Neural cell (in vitro differentiated cells): ENCODE measurements around the gene ARL3. TPM values are rescaled to one million over a fixed set of nuclear protein-coding genes. Genes with fewer than 3 reads are reported as not detected.
"Not testable (repeated sequence)": the region's sequence is repeated elsewhere in the genome, so short reads cannot be mapped to it uniquely, and the experiment has no call there.

ENCODE experiments used
- H2AFZ ChIP-seq: fragments of 200-600, 300-800 bp; sonication (generic), shearing (Covaris generic); 2 replicates; pipeline ENCODE4 v1.6.0; 2014; ENCODE audit warnings: low read depth, mild to moderate bottlenecking, antibody characterized with exemption, low read length, moderate library complexity
- H3F3A ChIP-seq: fragments of 200-600 bp; shearing (Covaris generic); 2 replicates; pipeline ENCODE4 v1.6.1; 2016; ENCODE audit warnings: mild to moderate bottlenecking, moderate library complexity, mixed read lengths, antibody characterized with exemption, low read length; ENCODE audit not compliant: insufficient read depth, poor library complexity, severe bottlenecking
- H3K27ac ChIP-seq: fragments of 200-600, 300-800 bp; sonication (generic), shearing (Covaris generic); 2 replicates; pipeline ENCODE4 v1.5.1; 2014; ENCODE audit warnings: mild to moderate bottlenecking, low read length, moderate library complexity
- H3K27me3 ChIP-seq: fragments of 300-800, 200-600 bp; sonication (generic), shearing (Covaris generic); 2 replicates; pipeline ENCODE4 v1.6.0; 2014; ENCODE audit warnings: mild to moderate bottlenecking, low read depth, low read length, moderate library complexity; ENCODE audit not compliant: insufficient read depth
- H3K36me3 ChIP-seq: fragments of 300-800, 200-600 bp; sonication (generic), shearing (Covaris generic); 2 replicates; pipeline ENCODE4 v1.5.1; 2014; ENCODE audit warnings: mild to moderate bottlenecking, antibody characterized with exemption, low read length, moderate library complexity; ENCODE audit not compliant: insufficient read depth
- H3K4me2 ChIP-seq: fragments of 300-800, 200-600 bp; sonication (generic), shearing (Covaris generic); 2 replicates; pipeline ENCODE4 v1.6.0; 2014; ENCODE audit warnings: mild to moderate bottlenecking, low read length
- H3K4me3 ChIP-seq: fragments of 300-800, 200-600 bp; sonication (generic), shearing (Covaris generic); 2 replicates; pipeline ENCODE4 v1.5.1; 2014; ENCODE audit warnings: mild to moderate bottlenecking, low read length, moderate library complexity
- H3K79me2 ChIP-seq: fragments of 200-600 bp; shearing (Covaris generic); replicated peaks from 2 replicates; pipeline ENCODE4 v1.6.0; 2014; ENCODE audit warnings: mild to moderate bottlenecking, low read length, moderate library complexity; ENCODE audit not compliant: insufficient read depth
- H3K9ac ChIP-seq: fragments of 300-800, 200-600 bp; sonication (generic), shearing (Covaris generic); 2 replicates; pipeline ENCODE4 v1.6.1; 2016; ENCODE audit warnings: mild to moderate bottlenecking, low read length, mixed read lengths
- H3K9me2 ChIP-seq: fragments of 200-600 bp; shearing (Covaris generic); 2 replicates; pipeline ENCODE4 v1.6.1; 2016; ENCODE audit warnings: mild to moderate bottlenecking, low read length, mixed read lengths; ENCODE audit not compliant: insufficient read depth
- H3K9me3 ChIP-seq: fragments of 200-600, 300-800 bp; sonication (generic), shearing (Covaris generic); 2 replicates; pipeline ENCODE4 v1.6.1; 2016; ENCODE audit warnings: mild to moderate bottlenecking, mixed run types, low read length, moderate library complexity, mixed read lengths
- H4K20me1 ChIP-seq: fragments of 200-600 bp; shearing (Covaris generic); 2 replicates; pipeline ENCODE4 v1.6.1; 2016; ENCODE audit warnings: mild to moderate bottlenecking, mixed run types; ENCODE audit not compliant: insufficient read depth
- EP300 ChIP-seq: fragments of 450-650 bp; conservative IDR thresholded peaks from 2 replicates; pipeline ENCODE4 v1.6.1; 2014; ENCODE audit warnings: antibody characterized with exemption, mild to moderate bottlenecking, moderate library complexity; ENCODE audit not compliant: poor library complexity, severe bottlenecking
- EZH2 ChIP-seq: fragments of 200-600, 300-800 bp; shearing (Covaris generic), sonication (generic); IDR thresholded peaks from 2 replicates; pipeline ENCODE4 v1.6.1; 2014; ENCODE audit warnings: antibody characterized with exemption, low read length, borderline replicate concordance, mild to moderate bottlenecking; ENCODE audit not compliant: insufficient read depth, poor library complexity, severe bottlenecking
- MXI1 ChIP-seq: fragments of 450-650 bp; conservative IDR thresholded peaks from 2 replicates; pipeline ENCODE4 v1.6.1; 2014; ENCODE audit warnings: antibody characterized with exemption, mild to moderate bottlenecking; ENCODE audit not compliant: poor library complexity, severe bottlenecking
- POLR2AphosphoS5 ChIP-seq: IDR thresholded peaks from 2 replicates; pipeline ENCODE4 v1.6.1; 2012
- RAD21 ChIP-seq: fragments of 450-650 bp; conservative IDR thresholded peaks from 2 replicates; pipeline ENCODE4 v1.6.1; 2014; ENCODE audit warnings: antibody characterized with exemption, mild to moderate bottlenecking, moderate library complexity
- SMC3 ChIP-seq: fragments of 450-650 bp; conservative IDR thresholded peaks from 2 replicates; pipeline ENCODE4 v1.6.1; 2014; ENCODE audit warnings: antibody characterized with exemption, mild to moderate bottlenecking, moderate library complexity; ENCODE audit not compliant: poor library complexity
- TAF1 ChIP-seq: IDR thresholded peaks from 2 replicates; pipeline ENCODE4 v1.6.1; 2012; ENCODE audit warnings: low read depth
- polyA plus RNA-seq: library from polyadenylated mRNA; depleted of rRNA; stranded (reverse); fragments of >200 nt; gene quantifications from 2 replicates; pipeline ENCODE4 v1.2.3, GENCODE V29; 2014
- TF ChIP-seq, protein P1 (sequence below): fragments of 450-650 bp; IDR thresholded peaks from 2 replicates; pipeline ENCODE4 v1.5.1; 2014; ENCODE audit warnings: antibody characterized with exemption, mild to moderate bottlenecking, moderate library complexity; ENCODE audit not compliant: poor library complexity, severe bottlenecking
- TF ChIP-seq, protein P2 (sequence below): IDR thresholded peaks from 2 replicates; pipeline ENCODE4 v1.6.1; 2012; ENCODE audit warnings: borderline replicate concordance

The ARL3 gene
- polyA plus RNA-seq, 1 donor from 2014 or later, result 56.0 TPM

DNA sequence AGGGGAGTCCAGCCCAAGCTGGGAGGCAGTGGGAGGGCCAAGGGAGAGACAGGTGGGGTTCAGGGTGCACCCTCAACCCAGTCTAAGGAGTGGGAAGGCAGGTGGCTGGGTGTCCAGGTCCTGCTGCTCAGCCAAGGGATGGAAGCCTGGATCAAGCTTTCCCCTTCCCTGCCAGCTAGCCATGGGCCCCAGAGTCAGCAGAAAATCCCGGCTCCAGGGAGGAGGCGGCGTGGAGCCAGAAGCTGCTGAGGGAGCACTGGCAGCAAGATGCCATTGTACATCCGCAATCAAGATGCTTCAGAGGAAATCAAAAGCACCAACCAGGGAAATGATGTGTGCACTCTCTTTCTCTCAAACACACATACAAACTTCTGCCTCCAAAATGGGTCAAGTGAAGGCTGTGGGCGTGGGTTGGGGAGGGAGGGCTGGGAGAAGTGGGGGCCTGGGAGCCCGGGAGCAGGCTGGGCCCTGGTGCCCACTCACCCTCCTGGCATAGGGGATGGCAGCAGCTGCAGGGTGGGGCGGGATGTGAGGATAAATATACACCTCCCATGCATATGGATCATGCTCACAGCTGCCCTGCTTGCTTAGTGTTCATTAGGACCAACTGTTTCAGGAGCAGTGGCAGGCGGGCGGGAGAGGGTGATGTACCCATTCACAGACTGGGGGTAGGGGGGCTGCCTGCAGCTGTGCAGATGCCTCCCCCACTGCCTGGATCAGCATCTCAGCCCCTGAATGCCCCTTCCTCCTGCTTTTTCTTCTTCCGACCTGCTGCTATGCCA lies 45.7 kb downstream of the ARL3 start:
- H2AFZ ChIP-seq, result no peak overlapping the region
- no peaks in the 10 kb centered on the region for H3K27me3 ChIP-seq
- no peak overlapping the region for H3K9ac ChIP-seq
- H3F3A ChIP-seq, result no peaks in the 10 kb centered on the region
- H4K20me1 ChIP-seq, result no peaks in the 10 kb centered on the region
- TF ChIP-seq POLR2AphosphoS5, result no peak
- TF ChIP-seq, protein P1, sequence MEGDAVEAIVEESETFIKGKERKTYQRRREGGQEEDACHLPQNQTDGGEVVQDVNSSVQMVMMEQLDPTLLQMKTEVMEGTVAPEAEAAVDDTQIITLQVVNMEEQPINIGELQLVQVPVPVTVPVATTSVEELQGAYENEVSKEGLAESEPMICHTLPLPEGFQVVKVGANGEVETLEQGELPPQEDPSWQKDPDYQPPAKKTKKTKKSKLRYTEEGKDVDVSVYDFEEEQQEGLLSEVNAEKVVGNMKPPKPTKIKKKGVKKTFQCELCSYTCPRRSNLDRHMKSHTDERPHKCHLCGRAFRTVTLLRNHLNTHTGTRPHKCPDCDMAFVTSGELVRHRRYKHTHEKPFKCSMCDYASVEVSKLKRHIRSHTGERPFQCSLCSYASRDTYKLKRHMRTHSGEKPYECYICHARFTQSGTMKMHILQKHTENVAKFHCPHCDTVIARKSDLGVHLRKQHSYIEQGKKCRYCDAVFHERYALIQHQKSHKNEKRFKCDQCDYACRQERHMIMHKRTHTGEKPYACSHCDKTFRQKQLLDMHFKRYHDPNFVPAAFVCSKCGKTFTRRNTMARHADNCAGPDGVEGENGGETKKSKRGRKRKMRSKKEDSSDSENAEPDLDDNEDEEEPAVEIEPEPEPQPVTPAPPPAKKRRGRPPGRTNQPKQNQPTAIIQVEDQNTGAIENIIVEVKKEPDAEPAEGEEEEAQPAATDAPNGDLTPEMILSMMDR, result no peak
- TF ChIP-seq, protein P2, sequence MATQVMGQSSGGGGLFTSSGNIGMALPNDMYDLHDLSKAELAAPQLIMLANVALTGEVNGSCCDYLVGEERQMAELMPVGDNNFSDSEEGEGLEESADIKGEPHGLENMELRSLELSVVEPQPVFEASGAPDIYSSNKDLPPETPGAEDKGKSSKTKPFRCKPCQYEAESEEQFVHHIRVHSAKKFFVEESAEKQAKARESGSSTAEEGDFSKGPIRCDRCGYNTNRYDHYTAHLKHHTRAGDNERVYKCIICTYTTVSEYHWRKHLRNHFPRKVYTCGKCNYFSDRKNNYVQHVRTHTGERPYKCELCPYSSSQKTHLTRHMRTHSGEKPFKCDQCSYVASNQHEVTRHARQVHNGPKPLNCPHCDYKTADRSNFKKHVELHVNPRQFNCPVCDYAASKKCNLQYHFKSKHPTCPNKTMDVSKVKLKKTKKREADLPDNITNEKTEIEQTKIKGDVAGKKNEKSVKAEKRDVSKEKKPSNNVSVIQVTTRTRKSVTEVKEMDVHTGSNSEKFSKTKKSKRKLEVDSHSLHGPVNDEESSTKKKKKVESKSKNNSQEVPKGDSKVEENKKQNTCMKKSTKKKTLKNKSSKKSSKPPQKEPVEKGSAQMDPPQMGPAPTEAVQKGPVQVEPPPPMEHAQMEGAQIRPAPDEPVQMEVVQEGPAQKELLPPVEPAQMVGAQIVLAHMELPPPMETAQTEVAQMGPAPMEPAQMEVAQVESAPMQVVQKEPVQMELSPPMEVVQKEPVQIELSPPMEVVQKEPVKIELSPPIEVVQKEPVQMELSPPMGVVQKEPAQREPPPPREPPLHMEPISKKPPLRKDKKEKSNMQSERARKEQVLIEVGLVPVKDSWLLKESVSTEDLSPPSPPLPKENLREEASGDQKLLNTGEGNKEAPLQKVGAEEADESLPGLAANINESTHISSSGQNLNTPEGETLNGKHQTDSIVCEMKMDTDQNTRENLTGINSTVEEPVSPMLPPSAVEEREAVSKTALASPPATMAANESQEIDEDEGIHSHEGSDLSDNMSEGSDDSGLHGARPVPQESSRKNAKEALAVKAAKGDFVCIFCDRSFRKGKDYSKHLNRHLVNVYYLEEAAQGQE, result no peak
- TF ChIP-seq RAD21, result no peak
- TF ChIP-seq EZH2, result no peak
- no peak for TF ChIP-seq EP300
- no peak for TF ChIP-seq MXI1
- TF ChIP-seq TAF1, result no peak
- TF ChIP-seq SMC3, result no peak
- H3K36me3 ChIP-seq, result no peaks in the 10 kb centered on the region
- H3K79me2 ChIP-seq, result no peaks in the 10 kb centered on the region
- no peak overlapping the region for H3K27ac ChIP-seq
- H3K4me3 ChIP-seq, result no peak overlapping the region
- H3K9me3 ChIP-seq, result no peaks in the 10 kb centered on the region
- no peak overlapping the region for H3K4me2 ChIP-seq
- H3K9me2 ChIP-seq, result no peaks in the 10 kb centered on the region

DNA sequence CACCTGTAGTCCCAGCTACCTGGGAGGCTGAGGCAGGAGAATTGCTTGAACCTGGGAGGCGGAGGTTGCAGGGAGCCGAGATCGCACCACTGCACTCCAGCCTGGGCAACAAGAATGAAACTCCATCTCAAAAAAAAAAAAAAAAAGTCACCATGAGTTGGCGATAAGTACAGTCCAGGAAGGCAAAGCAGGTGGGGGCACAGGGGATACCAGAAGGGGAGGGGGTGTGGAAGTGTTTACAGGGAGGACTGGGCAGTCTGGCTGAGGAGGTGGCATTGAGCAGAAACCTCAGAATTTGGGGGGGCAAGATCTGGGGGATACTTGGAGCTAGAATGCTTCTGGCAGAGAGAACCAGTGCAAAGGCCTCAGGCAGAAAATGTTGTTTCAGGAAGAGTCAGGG lies 46.8 kb downstream of the ARL3 start:
- not testable (repeated sequence) for H3K27ac ChIP-seq, H3K4me3 ChIP-seq, H4K20me1 ChIP-seq, H3K36me3 ChIP-seq, H3K27me3 ChIP-seq, H3K4me2 ChIP-seq, H3F3A ChIP-seq, H2AFZ ChIP-seq, H3K79me2 ChIP-seq, H3K9me2 ChIP-seq, H3K9ac ChIP-seq, H3K9me3 ChIP-seq
